Measurements from ENCODE around the gene PELI2. TPM values are rescaled to one million over a fixed set of nuclear protein-coding genes. Genes with fewer than 3 reads are reported as not detected.

PELI2 gene
- total RNA-seq, 2 donors from 2014 or later, result 8.9 to 25.7 TPM

GRCh38 chr14:56143025-56143424 lies 24.8 kb downstream of the PELI2 start:
- no peaks in the 10 kb centered on the region for H3K4me1 ChIP-seq (replicated peaks)
- H3K4me3 ChIP-seq, result no peak overlapping the region
- 96% methylated on average over 1 of the region's 1 CpG for WGBS
- TF ChIP-seq POLR2A (IDR thresholded peaks at IDR 0.05), result no peak
- TF ChIP-seq POLR2AphosphoS5 (IDR thresholded peaks at IDR 0.05), result no peak
- TF ChIP-seq, protein P1, sequence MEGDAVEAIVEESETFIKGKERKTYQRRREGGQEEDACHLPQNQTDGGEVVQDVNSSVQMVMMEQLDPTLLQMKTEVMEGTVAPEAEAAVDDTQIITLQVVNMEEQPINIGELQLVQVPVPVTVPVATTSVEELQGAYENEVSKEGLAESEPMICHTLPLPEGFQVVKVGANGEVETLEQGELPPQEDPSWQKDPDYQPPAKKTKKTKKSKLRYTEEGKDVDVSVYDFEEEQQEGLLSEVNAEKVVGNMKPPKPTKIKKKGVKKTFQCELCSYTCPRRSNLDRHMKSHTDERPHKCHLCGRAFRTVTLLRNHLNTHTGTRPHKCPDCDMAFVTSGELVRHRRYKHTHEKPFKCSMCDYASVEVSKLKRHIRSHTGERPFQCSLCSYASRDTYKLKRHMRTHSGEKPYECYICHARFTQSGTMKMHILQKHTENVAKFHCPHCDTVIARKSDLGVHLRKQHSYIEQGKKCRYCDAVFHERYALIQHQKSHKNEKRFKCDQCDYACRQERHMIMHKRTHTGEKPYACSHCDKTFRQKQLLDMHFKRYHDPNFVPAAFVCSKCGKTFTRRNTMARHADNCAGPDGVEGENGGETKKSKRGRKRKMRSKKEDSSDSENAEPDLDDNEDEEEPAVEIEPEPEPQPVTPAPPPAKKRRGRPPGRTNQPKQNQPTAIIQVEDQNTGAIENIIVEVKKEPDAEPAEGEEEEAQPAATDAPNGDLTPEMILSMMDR (IDR thresholded peaks at IDR 0.05), result no peak
- no peaks in the 10 kb centered on the region for H3K9me3 ChIP-seq
- H3K27ac ChIP-seq, result no peak overlapping the region
- intact Hi-C loops (cut with DNase I), result no loop called here
- no peaks in the 10 kb centered on the region for H3K36me3 ChIP-seq
- DNase-seq (ENCODE audit: low spot score), result no peak
- H3K27me3 ChIP-seq (replicated peaks; ENCODE audit: insufficient read depth), result no peaks in the 10 kb centered on the region

DNA sequence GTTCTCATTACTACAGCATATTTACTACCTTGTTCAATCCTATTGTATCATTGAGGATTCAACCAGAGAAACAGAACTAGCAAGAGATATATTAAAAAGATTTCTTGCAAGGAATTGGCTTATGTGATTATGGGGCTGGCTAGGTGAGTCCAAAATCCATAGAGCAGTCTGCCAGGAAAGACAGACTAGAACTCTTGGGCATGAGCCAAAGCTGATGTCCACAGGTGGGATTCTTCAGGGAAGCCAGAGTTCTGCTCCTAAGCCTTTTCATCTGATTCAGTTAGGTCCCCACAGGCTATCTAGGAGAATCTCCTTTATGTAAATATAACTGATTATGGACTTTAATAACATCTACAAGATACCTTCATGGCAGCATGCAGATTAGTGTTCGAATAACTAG lies 26.0 kb downstream of the PELI2 start:
- DNase-seq (ENCODE audit: low spot score), result no peak
- WGBS, result 93% methylated on average over 1 of the region's 1 CpG
- Histone ChIP-seq H3K27me3 (replicated peaks; ENCODE audit: insufficient read depth) (no peaks in the 10 kb centered on the region), H3K4me1 (replicated peaks) (no peaks in the 10 kb centered on the region), H3K4me3 (no peak overlapping the region), H3K27ac (no peak overlapping the region), H3K9me3 (no peaks in the 10 kb centered on the region), H3K36me3 (no peaks in the 10 kb centered on the region)
- TF ChIP-seq POLR2AphosphoS5 (IDR thresholded peaks at IDR 0.05), result no peak
- TF ChIP-seq, protein P1 (IDR thresholded peaks at IDR 0.05), result no peak
- no peak for TF ChIP-seq POLR2A (IDR thresholded peaks at IDR 0.05)
- intact Hi-C loops (cut with DNase I), result no loop called here

DNA sequence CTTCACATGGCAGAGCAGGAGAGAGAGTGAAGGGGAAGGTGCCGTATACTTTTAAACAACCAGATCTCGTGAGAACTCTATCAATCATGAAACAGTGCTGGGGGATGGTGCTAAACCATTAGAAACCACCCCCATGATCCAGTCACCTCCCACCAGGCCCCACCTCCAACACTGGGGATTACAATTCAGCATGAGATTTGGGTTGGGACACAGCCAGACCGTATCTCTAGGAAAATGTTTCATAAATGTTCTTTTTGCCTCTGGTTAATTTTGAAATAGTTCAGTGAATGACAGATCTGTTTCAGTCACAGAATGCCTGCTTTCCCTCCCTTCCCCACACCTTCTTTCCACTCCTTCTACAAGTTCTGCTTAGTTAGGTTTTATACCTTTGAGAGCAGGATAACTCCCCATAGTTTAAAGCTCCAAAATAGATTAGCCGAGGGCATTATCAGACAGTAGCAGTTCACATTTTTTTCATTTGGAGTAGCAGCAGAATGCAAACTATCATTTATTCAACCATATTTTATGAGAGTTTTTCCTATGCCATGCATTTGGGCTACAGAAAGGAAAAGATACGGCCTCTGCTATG lies 27.1 kb downstream of the PELI2 start:
- H3K27me3 ChIP-seq (replicated peaks; ENCODE audit: insufficient read depth), result no peaks in the 10 kb centered on the region
- no peak for DNase-seq (ENCODE audit: low spot score)
- intact Hi-C loops (cut with DNase I), result no loop called here
- no peaks in the 10 kb centered on the region for H3K36me3 ChIP-seq
- no peak overlapping the region for H3K27ac ChIP-seq
- no peaks in the 10 kb centered on the region for H3K9me3 ChIP-seq
- no peaks in the 10 kb centered on the region for H3K4me1 ChIP-seq (replicated peaks)
- TF ChIP-seq POLR2A (IDR thresholded peaks at IDR 0.05) (no peak), POLR2AphosphoS5 (IDR thresholded peaks at IDR 0.05) (no peak)
- TF ChIP-seq, protein P1 (IDR thresholded peaks at IDR 0.05), result no peak
- WGBS, result 80% methylated on average over 5 of the region's 5 CpGs
- H3K4me3 ChIP-seq, result no peak overlapping the region

- Histone ChIP-seq H3K9me3 (no peaks in the 10 kb centered on the region), H3K36me3 (no peaks in the 10 kb centered on the region), H3K27me3 (replicated peaks; ENCODE audit: insufficient read depth) (no peaks in the 10 kb centered on the region), H3K4me3 (no peak overlapping the region), H3K4me1 (replicated peaks) (no peaks in the 10 kb centered on the region), H3K27ac (no peak overlapping the region)
- intact Hi-C loops (cut with DNase I), result no loop called here
- TF ChIP-seq POLR2AphosphoS5 (IDR thresholded peaks at IDR 0.05) (no peak), POLR2A (IDR thresholded peaks at IDR 0.05) (no peak)
- TF ChIP-seq, protein P1 (IDR thresholded peaks at IDR 0.05), result no peak
- 77% methylated on average over 3 of the region's 3 CpGs for WGBS
- no peak for DNase-seq (ENCODE audit: low spot score)
Observed at GRCh38 chr14:56145965-56146364, 27.8 kb downstream of the PELI2 start.

DNA sequence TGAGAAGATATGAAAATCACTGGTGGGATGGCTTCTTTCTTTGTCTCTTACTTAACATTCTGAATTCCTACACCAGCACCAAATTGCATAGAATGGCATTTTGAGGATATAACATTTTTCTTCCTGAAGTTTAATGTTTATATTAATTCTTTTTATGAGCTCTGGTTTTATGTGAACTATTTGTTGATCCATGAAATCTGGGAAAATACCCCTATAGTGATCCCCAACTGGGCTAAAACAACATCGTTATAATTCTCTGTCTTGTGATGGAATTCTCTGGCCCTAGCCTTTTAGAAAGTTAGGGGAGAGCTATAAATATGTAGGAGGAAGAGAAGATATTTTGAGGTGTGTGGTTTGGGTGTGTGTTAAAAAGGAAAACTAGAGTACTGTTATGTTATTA lies 29.2 kb downstream of the PELI2 start:
- intact Hi-C loops (cut with DNase I), result no loop called here
- Histone ChIP-seq H3K27ac (no peak overlapping the region), H3K4me1 (replicated peaks) (no peaks in the 10 kb centered on the region), H3K9me3 (no peaks in the 10 kb centered on the region), H3K4me3 (no peak overlapping the region), H3K36me3 (no peaks in the 10 kb centered on the region), H3K27me3 (replicated peaks; ENCODE audit: insufficient read depth) (no peaks in the 10 kb centered on the region)
- TF ChIP-seq POLR2A (IDR thresholded peaks at IDR 0.05) (no peak), POLR2AphosphoS5 (IDR thresholded peaks at IDR 0.05) (no peak)
- TF ChIP-seq, protein P1 (IDR thresholded peaks at IDR 0.05), result no peak
- no peak for DNase-seq (ENCODE audit: low spot score)
- 14% methylated on average over 1 of the region's 1 CpG for WGBS

Data from prostate gland (tissue), 2 donors.